Fibroblast of peridontal ligament (primary cell): Measurements from ENCODE around the gene CHST3.

Experiments
- DNase-seq: peaks from one replicate; pipeline ENCODE4 v3.0.0-alpha.2; 2010; ENCODE audit errors: extremely low read depth

CHST3 gene

GRCh38 chr10:72011468-72011867, 47.3 kb downstream of the CHST3 start:
- DNase-seq, result no peak

DNA sequence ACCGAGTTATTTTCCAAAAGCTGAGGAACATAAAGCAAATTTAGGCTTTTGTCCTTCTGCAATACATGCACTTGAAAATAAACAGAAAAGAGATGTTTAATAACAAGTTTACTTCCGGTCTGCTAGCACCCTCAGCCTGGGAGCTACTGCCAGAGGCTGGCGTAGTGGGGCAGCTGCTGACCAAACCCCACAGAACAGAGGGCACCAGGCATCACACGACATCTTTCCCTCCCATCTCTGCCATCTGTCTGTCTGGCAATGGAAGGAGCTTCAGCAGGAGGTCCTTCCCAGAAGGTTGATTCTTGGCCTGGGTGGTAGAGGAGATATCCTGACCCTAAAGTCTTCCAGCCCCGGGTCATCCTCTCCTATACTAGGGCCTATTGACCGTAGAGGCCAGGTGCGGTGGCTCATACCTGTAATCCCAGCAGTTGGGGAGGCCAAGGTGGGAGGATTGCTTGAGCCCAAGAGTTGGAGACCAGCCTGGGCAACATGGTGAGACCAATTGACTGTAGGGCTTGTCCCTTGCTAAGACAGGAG, 47.8 kb downstream of the CHST3 start:
- DNase-seq, result no peak

DNA sequence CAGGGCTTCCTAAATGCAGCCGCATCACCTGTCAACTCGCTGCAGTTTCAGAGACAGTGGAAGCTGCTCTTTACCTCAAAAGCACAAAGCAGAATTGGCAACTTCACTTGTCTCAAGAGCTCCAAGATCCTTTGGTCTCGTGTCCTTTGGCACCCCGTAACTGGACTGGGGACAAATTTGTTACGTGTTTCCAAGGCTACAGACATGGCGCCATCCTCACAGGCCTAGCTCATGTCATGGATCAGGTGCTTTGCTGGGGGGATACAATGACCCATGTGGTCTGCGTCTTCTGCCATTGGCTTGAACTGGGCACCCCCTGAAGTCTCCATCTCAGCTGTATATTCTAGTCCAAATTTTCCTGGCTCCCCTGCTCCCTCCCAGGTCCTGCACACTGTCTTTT, 48.6 kb downstream of the CHST3 start:
- DNase-seq, result no peak

DNA sequence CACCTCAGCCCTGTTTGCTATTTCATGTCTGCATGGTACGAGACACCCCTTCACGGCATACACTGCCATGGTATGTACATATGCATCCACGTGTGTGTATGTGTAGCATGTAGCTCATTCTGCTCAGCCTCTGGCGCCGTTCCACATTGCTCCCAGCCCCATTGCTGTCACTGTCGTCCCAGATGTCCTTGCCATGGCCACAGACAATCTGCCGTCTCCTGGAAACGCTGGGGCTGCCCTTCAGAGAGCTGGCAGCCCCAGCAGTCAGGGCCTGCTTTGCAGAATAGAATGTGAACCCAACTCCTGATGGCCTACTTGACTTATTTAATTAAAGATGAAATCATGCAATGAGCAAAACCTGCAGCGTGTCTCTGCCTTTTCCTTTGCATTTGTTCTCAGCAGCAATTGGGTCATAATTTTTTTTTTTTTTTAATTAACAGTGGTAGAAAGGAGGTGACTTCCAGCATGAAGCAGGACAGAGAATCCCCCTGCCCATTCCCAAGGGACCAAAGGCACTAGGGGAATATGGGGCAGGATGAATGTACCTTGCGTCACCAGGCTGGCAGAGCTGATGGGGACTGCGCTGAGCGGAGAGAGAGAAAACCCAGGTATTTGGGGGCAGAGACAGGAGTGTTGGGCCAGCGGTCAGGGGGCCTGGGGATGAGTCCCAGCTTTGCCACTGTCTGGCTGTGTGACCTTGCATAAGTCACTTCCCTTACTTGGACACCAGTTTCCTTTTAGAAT, 49.2 kb downstream of the CHST3 start:
- DNase-seq, result no peak

- DNase-seq, result no peak
Observed at GRCh38 chr10:72014197-72014596, 50.0 kb downstream of the CHST3 start.

DNA sequence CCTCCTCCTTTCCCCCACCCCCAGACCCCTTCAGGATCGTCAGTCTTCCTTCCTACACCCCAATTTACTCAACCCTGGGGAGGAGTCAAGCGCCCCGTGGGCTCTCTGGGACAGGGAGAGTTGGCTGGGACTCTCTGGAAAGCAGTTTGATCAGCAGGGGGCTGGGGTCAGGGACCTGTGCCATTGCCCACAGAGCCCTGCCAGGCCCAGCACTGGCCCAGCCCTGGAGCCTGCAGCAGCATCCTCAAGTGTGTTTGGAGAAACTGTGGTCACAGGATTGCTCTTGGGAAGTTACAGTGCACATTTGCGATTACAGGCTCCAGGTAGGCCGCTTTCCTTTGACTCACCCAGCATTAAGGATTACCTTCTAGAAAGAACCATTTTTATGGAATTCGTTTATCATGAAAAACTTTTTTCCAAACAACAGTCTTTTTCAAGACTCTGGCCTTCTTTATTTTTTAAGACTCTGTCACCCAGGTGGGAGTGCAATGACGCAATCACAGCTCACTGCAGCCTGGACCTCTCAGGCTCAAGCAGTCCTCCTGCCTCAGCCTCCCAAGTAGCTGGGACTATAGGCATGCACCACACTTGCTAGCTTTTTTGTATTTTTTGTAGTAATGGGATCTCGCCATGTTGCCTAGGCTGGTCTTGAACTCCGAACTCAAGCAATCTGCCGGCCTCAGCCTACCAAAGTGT, 50.7 kb downstream of the CHST3 start:
- DNase-seq, result no peak

- no peak for DNase-seq
Observed at GRCh38 chr10:72015841-72016240, 51.6 kb downstream of the CHST3 start.

GRCh38 chr10:72016608-72017300, 52.6 kb downstream of the CHST3 start:
- DNase-seq, result no peak

DNA sequence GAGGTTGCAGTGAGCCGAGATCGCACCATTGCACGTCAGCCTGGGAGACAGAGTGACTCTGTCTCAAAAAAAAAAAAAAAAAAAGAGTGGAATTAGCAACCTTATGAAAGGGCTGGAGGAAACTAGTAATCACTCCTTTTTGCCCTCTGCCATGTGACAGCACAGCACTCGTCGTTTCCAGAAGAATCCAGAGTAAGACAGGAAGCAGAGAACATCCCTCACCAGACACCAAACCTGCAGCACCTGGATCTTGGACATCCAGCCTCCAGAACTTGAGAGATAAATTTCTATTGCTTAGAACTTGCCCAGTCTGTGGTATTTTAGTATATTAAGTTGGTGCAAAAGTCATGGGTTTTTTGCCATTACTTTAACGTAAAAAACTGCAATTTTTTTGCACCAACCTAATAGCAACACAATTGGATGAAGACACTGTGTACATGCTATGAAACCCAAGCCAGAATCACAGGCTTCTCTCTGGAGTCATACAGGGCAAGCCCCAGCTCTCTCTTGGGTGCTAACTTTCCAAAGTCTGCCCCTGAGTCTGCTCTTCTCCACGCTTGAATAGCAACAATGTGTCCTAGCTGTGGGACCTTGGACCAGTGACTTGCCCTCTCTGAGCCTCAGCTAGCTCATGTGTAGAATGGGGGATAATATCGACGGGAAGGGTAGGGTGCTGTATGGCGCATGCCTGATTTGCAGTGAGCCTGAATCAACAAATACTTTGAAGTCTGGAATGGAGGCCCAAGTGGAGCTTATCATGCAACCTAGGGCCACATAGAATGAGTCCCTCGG, 55.1 kb downstream of the CHST3 start:
- no peak for DNase-seq

DNA sequence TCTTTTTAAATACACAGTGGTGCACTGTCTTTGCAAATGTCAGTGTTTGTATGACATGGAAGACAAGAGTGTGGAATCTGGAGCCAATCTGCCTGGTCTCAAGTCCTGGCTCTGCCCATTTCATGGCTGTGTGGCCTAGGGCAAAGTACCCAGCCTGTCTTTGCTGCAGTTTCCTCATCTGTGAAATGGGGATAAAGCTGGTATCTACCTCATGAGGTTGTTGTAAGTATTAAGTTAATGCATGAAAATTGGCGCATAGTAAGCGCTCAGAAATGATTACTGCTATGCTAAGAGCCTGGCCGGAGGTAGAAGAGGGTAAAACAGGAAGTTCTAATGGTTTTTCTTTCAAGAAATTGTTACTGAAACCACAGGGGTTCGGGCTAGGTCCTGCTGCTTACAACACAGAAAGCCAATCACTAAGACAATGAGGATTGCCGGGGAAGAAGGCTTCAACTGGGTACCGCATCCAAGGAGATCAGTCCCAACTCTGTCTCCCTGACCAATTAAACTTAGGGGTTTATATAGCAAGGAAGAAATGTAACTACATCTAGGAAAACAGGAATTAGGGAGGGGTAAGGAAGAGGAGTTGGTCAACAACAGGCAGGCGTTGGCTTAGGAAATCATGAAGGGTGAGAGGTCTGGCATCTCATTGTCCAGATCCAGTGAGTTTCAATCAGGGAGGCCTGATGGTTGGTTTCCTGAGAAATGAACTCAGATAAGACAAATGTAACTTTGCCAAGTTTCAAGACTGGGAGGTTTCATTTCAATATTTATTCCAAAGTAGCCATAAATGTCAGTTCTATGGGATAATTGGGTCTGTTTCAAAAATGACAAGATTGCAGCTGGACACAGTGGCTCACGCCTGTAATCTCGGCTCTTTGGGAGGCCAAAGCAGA, 57.0 kb downstream of the CHST3 start:
- no peak for DNase-seq

DNA sequence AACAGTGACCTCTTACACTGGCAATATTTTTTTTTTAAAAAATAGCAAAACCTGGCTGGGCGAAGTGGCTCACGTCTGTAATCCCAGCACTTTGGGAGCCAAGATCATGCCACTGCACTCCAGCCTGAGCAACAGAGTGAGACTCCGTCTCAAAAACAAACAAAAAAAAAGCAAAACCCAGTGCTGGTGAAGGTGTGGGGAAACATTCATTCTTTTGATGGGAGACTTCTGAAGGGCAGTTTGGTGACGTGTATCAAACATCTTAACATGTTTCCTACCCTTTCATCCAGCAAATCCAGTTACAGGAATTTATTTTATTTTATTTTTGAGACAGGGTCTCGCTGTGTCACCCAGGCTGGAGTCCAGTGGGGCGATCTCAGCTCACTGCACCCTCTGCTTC, 58.0 kb downstream of the CHST3 start:
- no peak for DNase-seq

GRCh38 chr10:72024596-72024995, 60.4 kb downstream of the CHST3 start:
- DNase-seq, result no peak

DNA sequence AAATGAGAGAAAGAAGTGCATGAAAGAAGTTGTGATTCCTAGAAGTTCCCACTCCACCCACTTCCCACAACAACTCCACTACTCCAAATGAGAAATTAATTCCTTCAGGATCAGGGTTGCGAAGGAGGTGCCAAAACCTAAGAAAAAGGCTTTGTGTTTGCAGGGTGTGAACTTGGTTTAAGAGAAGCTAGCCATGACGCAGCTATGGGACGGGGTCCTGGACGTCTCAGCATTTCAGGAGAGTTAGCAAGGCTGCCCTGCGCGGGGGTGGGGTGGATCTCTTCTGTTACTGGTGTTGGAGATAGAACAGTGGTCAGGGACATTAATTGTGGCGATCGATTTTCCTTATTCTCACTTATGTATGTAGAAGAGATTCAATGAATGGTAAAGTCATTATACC, 61.2 kb downstream of the CHST3 start:
- no peak for DNase-seq

DNA sequence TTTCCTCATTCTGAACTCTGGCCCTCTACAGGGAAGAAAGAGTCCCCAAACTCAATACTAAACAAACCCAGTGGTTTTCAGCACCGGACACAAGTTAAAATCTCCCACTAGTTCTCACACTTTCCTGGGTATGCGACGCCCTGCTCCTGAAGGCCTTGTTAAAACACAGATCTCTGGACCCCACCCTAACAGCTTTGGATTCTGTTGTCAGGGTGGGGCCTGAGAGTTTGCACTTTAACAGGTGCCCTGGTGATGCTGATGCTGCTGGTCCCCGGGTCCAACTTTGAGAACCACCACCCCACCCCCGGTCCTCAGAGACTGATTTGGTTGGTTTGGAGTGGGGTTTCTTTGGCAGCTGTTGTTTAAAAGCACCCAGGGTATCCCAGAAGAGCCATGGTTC, 61.6 kb downstream of the CHST3 start:
- no peak for DNase-seq

DNA sequence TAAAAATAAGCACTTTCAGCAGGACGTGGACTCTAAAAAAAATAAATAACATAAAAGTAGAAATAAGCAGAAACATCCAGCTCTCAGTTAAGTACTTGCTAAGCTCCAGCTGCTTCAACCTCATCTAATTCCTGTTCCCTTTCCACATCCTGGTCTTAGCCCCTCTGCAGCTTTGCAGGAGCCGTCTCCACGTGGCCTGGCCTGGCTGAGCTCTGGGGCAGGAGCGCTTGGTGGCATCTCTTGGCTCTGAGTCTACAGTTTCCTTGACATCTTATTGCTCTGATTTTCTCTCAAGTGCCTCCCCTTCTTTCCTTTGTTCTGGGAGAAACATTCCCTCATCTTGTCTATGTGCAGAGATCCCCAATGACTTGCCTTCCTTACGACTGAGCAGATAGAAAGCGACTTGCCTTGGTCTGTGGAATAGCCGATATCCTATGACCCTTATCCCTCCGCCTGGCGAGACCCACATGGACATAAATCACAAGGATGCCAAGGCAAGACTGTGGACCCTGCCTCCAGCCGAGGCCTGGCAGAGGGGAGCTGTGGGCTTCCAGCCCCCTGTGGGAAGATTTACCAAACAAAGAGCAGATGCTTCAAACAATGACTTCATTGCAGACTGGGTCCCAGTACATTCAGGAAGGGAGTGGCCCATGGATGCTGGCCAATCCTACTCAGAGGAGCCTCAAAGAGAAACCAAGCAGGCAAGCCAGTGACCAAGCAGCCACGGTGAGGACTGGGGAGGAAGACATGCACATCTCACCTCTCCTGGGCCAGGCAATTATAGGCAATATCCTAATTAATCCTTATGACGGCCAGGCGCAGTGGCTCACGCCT, 62.3 kb downstream of the CHST3 start:
- DNase-seq, result peak; percentile 59

- DNase-seq, result no peak
Observed at GRCh38 chr10:72027498-72027897, 63.3 kb downstream of the CHST3 start.

- DNase-seq, result no peak
Observed at GRCh38 chr10:72029414-72029813, 65.2 kb downstream of the CHST3 start.

DNA sequence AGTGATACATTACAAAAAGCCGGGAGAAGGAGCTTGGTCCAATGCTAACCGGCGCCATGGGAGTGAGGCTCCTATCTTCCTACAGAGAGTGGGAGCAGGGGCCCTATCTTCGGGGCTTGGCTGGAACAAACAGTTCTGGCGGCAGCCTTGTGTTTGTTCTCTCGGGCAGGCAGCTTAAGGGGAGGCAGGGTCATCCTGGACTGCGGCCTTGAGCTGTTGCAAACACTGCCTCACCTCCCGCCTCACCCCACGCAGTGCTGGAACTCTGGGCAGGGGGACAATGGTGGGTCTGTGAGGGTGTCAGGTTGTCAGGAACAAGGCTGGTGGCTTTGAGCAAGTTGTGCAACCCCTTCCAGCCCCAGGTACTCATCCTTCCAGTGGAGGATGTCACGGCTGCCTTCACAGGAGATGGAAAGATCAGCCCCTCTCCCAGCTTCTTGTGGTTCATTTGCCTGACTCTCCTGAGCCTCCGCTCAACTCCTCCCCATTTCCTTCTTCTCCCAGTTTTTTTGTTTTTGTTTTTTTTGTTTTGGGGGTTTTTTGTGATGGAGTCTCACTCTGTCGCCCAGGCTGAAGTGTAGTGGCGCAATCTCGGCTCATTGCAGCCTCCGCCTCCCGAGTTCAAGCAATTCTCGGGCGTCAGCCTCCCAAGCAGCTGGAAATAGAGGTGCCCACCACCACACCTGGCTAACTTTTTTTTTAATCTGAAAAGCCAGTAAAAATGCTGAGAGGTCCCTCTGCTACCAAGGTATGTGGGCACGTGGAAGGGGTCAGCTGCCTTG, 66.8 kb downstream of the CHST3 start:
- DNase-seq, result no peak

DNA sequence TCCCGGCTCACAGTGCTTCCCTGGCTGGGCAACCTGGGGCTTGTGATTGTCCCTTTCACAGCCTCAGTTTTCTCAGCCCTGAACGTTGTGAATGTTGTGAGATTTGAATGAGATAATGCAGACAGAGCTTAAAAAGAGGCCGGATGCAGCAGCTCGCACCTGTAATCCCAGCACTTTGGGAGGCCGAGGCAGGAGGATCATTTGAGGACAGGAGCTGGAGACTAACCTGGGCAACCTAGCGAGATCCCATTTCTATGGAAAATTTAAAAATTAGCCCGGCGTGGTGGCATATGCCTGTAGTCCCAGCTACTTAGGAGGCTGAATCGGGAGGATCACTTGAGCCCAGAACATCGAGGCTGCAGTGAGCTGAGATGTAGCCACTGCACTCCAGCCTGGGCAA, 67.5 kb downstream of the CHST3 start:
- DNase-seq, result no peak
